ENCODE results near the gene FETUB. TPM values are rescaled to one million over a fixed set of nuclear protein-coding genes. Genes with fewer than 3 reads are reported as not detected.
A peak's percentile ranks its signal among the peaks of the same experiment; 100 is the strongest.

FETUB gene
- total and polyA plus RNA-seq, 2 of the 4 experiments (the other 2 are of a cell fraction) = not detected

- Histone ChIP-seq H2BK20ac (ENCODE audit: low read depth, low read length) (no peak overlapping the region), H2AK9ac (replicated peaks; ENCODE audit: low read depth, low read length, poor library complexity) (no peak overlapping the region), H3K9me1 (ENCODE audit: insufficient read depth, low read length) (no peaks in the 10 kb centered on the region), H4K5ac (ENCODE audit: low read depth, low read length) (no peak overlapping the region), H2BK15ac (ENCODE audit: low read depth, low read length) (no peak overlapping the region), H3K79me1 (ENCODE audit: low read depth in 1 of 2, low read length in 2 of 2) (no peaks in the 10 kb centered on the region), H4K91ac (ENCODE audit: insufficient read depth, low read depth, low read length) (no peak overlapping the region), H3K27ac (ENCODE audit: insufficient read depth, low read length) (no peak overlapping the region), H3K4ac (ENCODE audit: low read depth, low read length) (no peak overlapping the region), H3K4me3 (ENCODE audit: insufficient read depth, low read depth, low read length) (no peak overlapping the region), H2AFZ (replicated peaks; ENCODE audit: low read length, poor library complexity) (no peak overlapping the region), H4K20me1 (ENCODE audit: insufficient read depth, low read length) (no peaks in the 10 kb centered on the region), H3K4me2 (ENCODE audit: low read depth, low read length) (no peak overlapping the region), H3K56ac (ENCODE audit: extremely low read depth, insufficient read depth, low read length) (no peak overlapping the region), H3K14ac (replicated peaks; ENCODE audit: low read depth, low read length) (no peak overlapping the region), H3K27me3 (ENCODE audit: control insufficient read depth, insufficient read depth, low read length) (peaks cover 17% of the 10 kb centered on the region), H2BK120ac (ENCODE audit: low read depth, low read length) (no peak overlapping the region), H3K23ac (ENCODE audit: low read depth, low read length) (no peak overlapping the region), H3K18ac (ENCODE audit: low read depth, low read length) (no peak overlapping the region), H3K9me3 (ENCODE audit: control insufficient read depth, insufficient read depth, low read length) (no peaks in the 10 kb centered on the region), H4K8ac (ENCODE audit: low read depth in 2 of 2, low read length in 2 of 2) (no peak overlapping the region), H2BK5ac (ENCODE audit: low read depth, low read length, poor library complexity, severe bottlenecking) (no peak overlapping the region), H3K9ac (ENCODE audit: low read depth, low read length) (no peak overlapping the region), H3K36me3 (ENCODE audit: control insufficient read depth, insufficient read depth, low read length) (no peaks in the 10 kb centered on the region), H3K4me1 (ENCODE audit: control insufficient read depth, insufficient read depth, low read length) (no peaks in the 10 kb centered on the region), H2AK5ac (ENCODE audit: low read depth, low read length) (no peak overlapping the region)
- intact Hi-C loops (cut with micrococcal nuclease) (no loop called here), dilution Hi-C loops (cut with HindIII; ENCODE audit: low sequenced_read_pairs, unreplicated experiment) (no loop called here), in situ Hi-C loops (cut with MboI; ENCODE audit: low sequenced_read_pairs) (no loop called here)
- WGBS, 2 experiments (ENCODE audit: extremely low coverage in 2 of 2, insufficient read length in 1 of 2) = no CpG with 5 or more reads among the region's 3 CpGs
- ATAC-seq (ENCODE audit: low read depth) (no peak), DNase-seq (no peak)
- ChIA-PET POLR2A (ENCODE audit: unreplicated experiment) (no interaction called here), CTCF (no interaction called here)
- TF ChIP-seq CEBPB (IDR thresholded peaks at IDR 0.05; ENCODE audit: low read depth, low read length) = peak; percentile 40
- no peak for TF ChIP-seq POLR2A (IDR thresholded peaks at IDR 0.05; ENCODE audit: low read depth, low read length)
- no TSS peak for BruUV-seq (replicated peaks)
These were observed 4.5 kb downstream of the FETUB start for GRCh38 chr3:186644683-186645082.

Data from IMR-90 (cell line).